HCT116 (cell line): Measurements from ENCODE around the gene SGMS1. TPM values are rescaled to one million over a fixed set of nuclear protein-coding genes. Genes with fewer than 3 reads are reported as not detected.

Source experiments
- ATAC-seq: fragments of 200-7000 bp; cut with Tn5 transposase; 2 replicates; pipeline ENCODE4 v1.9.1; 2020; ENCODE audit warnings: mild to moderate bottlenecking, moderate library complexity
- BruUV-seq: library from RNA; stranded (reverse); fragments of 400-500 nt; replicated peaks from 2 replicates; lab custom pipeline; 2021; lab: Mats Ljungman, UMichigan
- CTCF ChIA-PET: fragments of 300-600 bp; sonication (Branson Sonifier 250); formaldehyde crosslinking; loops from one replicate; lab custom pipeline; 2021; ENCODE audit warnings: antibody characterized with exemption; lab: Charles Lee
- POLR2A ChIA-PET: fragments of 300-600, 350-600 bp; sonication (Branson Sonifier 250); formaldehyde crosslinking; loops from one replicate; lab custom pipeline; 2021; ENCODE audit warnings: antibody characterized with exemption; lab: Charles Lee
- RAD21 ChIA-PET, 2 experiments: fragments of 300-600 bp; sonication (Branson Sonifier 250); formaldehyde crosslinking; loops; one replicate each; lab custom pipeline; 2023; ENCODE audit warnings: low total read pairs in 2 of 2; ENCODE audit not compliant: uncharacterized antibody in 2 of 2, unreplicated experiment in 2 of 2, low non-redundant PET in 1 of 2; lab: Charles Lee
- DNase-seq: peaks from one replicate; pipeline ENCODE4 v3.0.0-alpha.2; 2010; ENCODE audit warnings: low read depth, low spot score
- H2AFZ ChIP-seq: fragments of 200-600 bp; shearing (Covaris generic), sonication (generic); 2 replicates; pipeline ENCODE4 v1.6.1; 2017; ENCODE audit warnings: low read depth, mixed run types, mixed read lengths, antibody characterized with exemption, low read length; ENCODE audit not compliant: poor library complexity, severe bottlenecking
- H3K27ac ChIP-seq: 2 replicates; pipeline ENCODE4 v1.5.1; 2012; ENCODE audit warnings: low read depth, low read length
- H3K27me3 ChIP-seq: fragments of 200-600 bp; sonication (generic); 2 replicates; pipeline ENCODE4 v1.6.1; 2016; ENCODE audit warnings: mixed run types, low read length, mixed read lengths; ENCODE audit not compliant: insufficient read depth
- H3K36me3 ChIP-seq, 2 experiments: fragments of 200-500 bp in 1 of 2; fragments of 200-600 bp in 1 of 2; sonication (Bioruptor generic) in 1 of 2; sonication (generic) in 1 of 2; 2 replicates each; pipeline versions ENCODE4 v1.5.1 to v1.6.1; 2014 to 2016; ENCODE audit warnings: low read length in 2 of 2, inconsistent platforms in 1 of 2, mixed read lengths in 1 of 2, mixed run types in 1 of 2; ENCODE audit not compliant: insufficient read depth in 2 of 2, control insufficient read depth in 1 of 2
- H3K4me1 ChIP-seq, 2 experiments: fragments of 200-600 bp in 1 of 2; sonication (generic) in 1 of 2; 2 replicates each; pipeline versions ENCODE4 v1.5.1 to v1.6.1; 2012 to 2017; ENCODE audit warnings: low read length in 2 of 2, inconsistent platforms in 1 of 2, mild to moderate bottlenecking in 1 of 2, mixed read lengths in 1 of 2, mixed run types in 1 of 2, moderate library complexity in 1 of 2; ENCODE audit not compliant: insufficient read depth in 2 of 2, control insufficient read depth in 1 of 2
- H3K4me2 ChIP-seq: fragments of 200-600 bp; sonication (generic); 2 replicates; pipeline ENCODE4 v1.6.1; 2017; ENCODE audit warnings: mixed run types, low read length, mixed read lengths
- H3K4me3 ChIP-seq, 2 experiments: fragments of 200-600 bp in 1 of 2; sonication (generic) in 1 of 2; replicated peaks in 1 of 2; 2 replicates each; pipeline ENCODE4 v1.5.1; 2011 to 2016; ENCODE audit warnings: low read length in 2 of 2, control low read depth in 1 of 2, low read depth in 1 of 2, mild to moderate bottlenecking in 1 of 2, mixed read lengths in 1 of 2, mixed run types in 1 of 2
- H3K79me2 ChIP-seq: fragments of 200-600 bp; sonication (generic); 2 replicates; pipeline ENCODE4 v1.6.1; 2017; ENCODE audit warnings: mild to moderate bottlenecking, mixed run types, low read length, moderate library complexity, mixed read lengths; ENCODE audit not compliant: insufficient read depth
- H3K9ac ChIP-seq: fragments of 200-600 bp; sonication (generic); 2 replicates; pipeline ENCODE4 v1.6.1; 2016; ENCODE audit warnings: low read length, mixed read lengths
- H3K9me2 ChIP-seq: fragments of 200-600 bp; sonication (generic), shearing (Covaris generic); 2 replicates; pipeline ENCODE4 v1.6.1; 2017; ENCODE audit warnings: mixed run types, mild to moderate bottlenecking, moderate library complexity; ENCODE audit not compliant: insufficient read depth
- H3K9me3 ChIP-seq, 2 experiments: fragments of 200-500 bp in 1 of 2; fragments of 200-600 bp in 1 of 2; sonication (Bioruptor generic) in 1 of 2; sonication (generic) in 1 of 2; 2 replicates each; pipeline ENCODE4 v1.6.1; 2014 to 2017; ENCODE audit warnings: low read length in 2 of 2, mixed read lengths in 2 of 2, inconsistent platforms in 1 of 2, low read depth in 1 of 2, mild to moderate bottlenecking in 1 of 2, mixed run types in 1 of 2, moderate library complexity in 1 of 2; ENCODE audit not compliant: control insufficient read depth in 1 of 2, insufficient read depth in 1 of 2
- H4K20me1 ChIP-seq: fragments of 200-600 bp; sonication (generic), shearing (Covaris generic); 2 replicates; pipeline ENCODE4 v1.6.1; 2017; ENCODE audit warnings: mixed run types, mild to moderate bottlenecking, moderate library complexity; ENCODE audit not compliant: insufficient read depth
- ATF3 ChIP-seq: IDR thresholded peaks from 2 replicates; pipeline ENCODE4 v1.6.1; 2012
- CBX3 ChIP-seq: IDR thresholded peaks from 2 replicates; pipeline ENCODE4 v1.6.1; 2012; ENCODE audit warnings: low read depth
- CEBPB ChIP-seq: IDR thresholded peaks from 2 replicates; pipeline ENCODE4 v1.6.1; 2012; ENCODE audit warnings: low read depth
- ELF1 ChIP-seq: IDR thresholded peaks from 2 replicates; pipeline ENCODE4 v1.6.1; 2012; ENCODE audit warnings: low read depth, borderline replicate concordance
- JUND ChIP-seq: IDR thresholded peaks from 2 replicates; pipeline ENCODE4 v1.6.1; 2012
- POLR2A ChIP-seq: IDR thresholded peaks from 2 replicates; pipeline ENCODE4 v1.7.0; 2011; ENCODE audit warnings: borderline replicate concordance; ENCODE audit not compliant: insufficient read depth, insufficient read length; ENCODE audit errors: extremely low read depth
- RAD21 ChIP-seq: IDR thresholded peaks from 2 replicates; pipeline ENCODE4 v1.6.1; 2012; ENCODE audit warnings: low read depth, mild to moderate bottlenecking
- SRF ChIP-seq: IDR thresholded peaks from 2 replicates; pipeline ENCODE4 v1.6.1; 2012; ENCODE audit warnings: low read depth
- ZBTB33 ChIP-seq: IDR thresholded peaks from 2 replicates; pipeline ENCODE4 v1.6.1; 2011; ENCODE audit warnings: mild to moderate bottlenecking, low read length, moderate library complexity; ENCODE audit not compliant: insufficient replicate concordance; ENCODE audit errors: extremely low read depth
- ZNF274 ChIP-seq: fragments of 200-500 bp; sonication (Bioruptor generic); IDR thresholded peaks from 2 replicates; pipeline ENCODE4 v1.6.1; 2014; ENCODE audit warnings: mild to moderate bottlenecking, low read depth, low read length, inconsistent platforms
- intact Hi-C: fragments of 100-400 bp; cut with micrococcal nuclease; formaldehyde crosslinking; loops from 2 replicates; pipeline ENCODE4 v1.10.0; 2022
- total RNA-seq: library from RNA; stranded (reverse); gene quantifications from one replicate; pipeline ENCODE4 v1.2.1, GENCODE V29; 2021; ENCODE audit not compliant: unreplicated experiment

Gene SGMS1
- total RNA-seq, 1 experiment from 2014 or later = 29.1 TPM

GRCh38 chr10:50420196-50420595, 203.6 kb downstream of the SGMS1 start:
- Histone ChIP-seq H2AFZ (no peak overlapping the region), H4K20me1 (no peaks in the 10 kb centered on the region), H3K9me3 (no peaks in the 10 kb centered on the region), H3K36me3 (no peaks in the 10 kb centered on the region), H3K27ac (no peak overlapping the region), H3K9me2 (no peaks in the 10 kb centered on the region), H3K79me2 (peaks cover 26% of the 10 kb centered on the region), H3K4me2 (no peak overlapping the region), H3K9ac (no peak overlapping the region), H3K4me1 (peaks cover 11 to 40% of the 10 kb centered on the region in 2 experiments), H3K4me3 (no peak overlapping the region), H3K27me3 (no peaks in the 10 kb centered on the region)
- intact Hi-C loops = loop anchor here (5.0 kb wide), 1 partner anchor 53 kb away; no protein-coding TSS in a partner anchor
- no peak for ATAC-seq
- no TSS peak for BruUV-seq
- no peak for DNase-seq
- RAD21 ChIA-PET = no interaction called here
- CTCF ChIA-PET = interaction anchor here (1.0 kb wide), 2 partner anchors 9 to 52 kb away, joined by 3 to 4 read pairs; no protein-coding TSS in a partner anchor
- no peak for TF ChIP-seq POLR2A
- TF ChIP-seq ELF1 = no peak
- TF ChIP-seq ZNF274 = no peak
- TF ChIP-seq RAD21 = no peak
- TF ChIP-seq JUND = no peak
- TF ChIP-seq CBX3 = no peak
- TF ChIP-seq ATF3 = no peak
- no peak for TF ChIP-seq CEBPB
- no peak for TF ChIP-seq ZBTB33
- TF ChIP-seq SRF = no peak
- POLR2A ChIA-PET = no interaction called here
